ENCODE results near the gene HSPA12A. TPM values are rescaled to one million over a fixed set of nuclear protein-coding genes. Genes with fewer than 3 reads are reported as not detected.

The HSPA12A gene
- polyA plus RNA-seq, 6 donors from 2014 or later, result 0.29 to 2.2 (median 0.51) TPM; not detected in 2

GRCh38 chr10:116625845-116626244 is 116.5 kb downstream of the HSPA12A start:
- no peak overlapping the region for H3K27ac Mint-ChIP-seq

GRCh38 chr10:116621934-116622655 is 120.3 kb downstream of the HSPA12A start:
- Mint-ChIP-seq H3K27ac (no peak overlapping the region), H3K27me3 (peaks cover 13 to 21% (median 19%) of the 10 kb centered on the region in 3 donors), H3K4me3 (no peak overlapping the region), H3K4me1 (no peaks in the 10 kb centered on the region), H3K9me3 (peaks cover 0 to 13% (median 0%) of the 10 kb centered on the region in 7 donors), H3K36me3 (no peaks in the 10 kb centered on the region)
- ATAC-seq (ENCODE audit: low read depth in 2 of 2) (no peak), DNase-seq (no peak)

More at GRCh38 chr10:116625845-116626244, 116.5 kb downstream of the HSPA12A start:
- peaks cover 16 to 37% (median 25%) of the 10 kb centered on the region in 3 donors for H3K27me3 Mint-ChIP-seq
- no peaks in the 10 kb centered on the region for H3K4me1 Mint-ChIP-seq
- H3K4me3 Mint-ChIP-seq, result no peak overlapping the region
- DNase-seq (no peak), ATAC-seq (ENCODE audit: low read depth in 2 of 2) (no peak)
- peaks cover 0 to 9% (median under 1%) of the 10 kb centered on the region in 7 donors for H3K9me3 Mint-ChIP-seq
- H3K36me3 Mint-ChIP-seq, result no peaks in the 10 kb centered on the region

- no peak for ATAC-seq (ENCODE audit: low read depth in 2 of 2)
- Mint-ChIP-seq H3K4me3 (no peak overlapping the region), H3K4me1 (no peaks in the 10 kb centered on the region), H3K9me3 (peaks cover 0 to 13% (median 0%) of the 10 kb centered on the region in 7 donors), H3K27me3 (peaks cover 7 to 18% (median 16%) of the 10 kb centered on the region in 3 donors), H3K36me3 (no peaks in the 10 kb centered on the region), H3K27ac (no peak overlapping the region)
- no peak for DNase-seq
These were observed 120.9 kb downstream of the HSPA12A start for GRCh38 chr10:116621476-116621875.

Other genes starting within 250 kb of the HSPA12A start
- gene PNLIP, start 196.6 kb downstream of the HSPA12A start, polyA plus RNA-seq (ENCODE audit: low read depth in 6 of 6), result not detected
- not detected for gene PNLIPRP1, start 151.6 kb downstream of the HSPA12A start, polyA plus RNA-seq (ENCODE audit: low read depth in 6 of 6)
- gene PNLIPRP2, start 121.6 kb downstream of the HSPA12A start, polyA plus RNA-seq (ENCODE audit: low read depth in 6 of 6), result not detected
- under 1 TPM in 1 of 6 donors, not detected in 5; 0.12 TPM for gene ENO4, start 106.9 kb upstream of the HSPA12A start, polyA plus RNA-seq (ENCODE audit: low read depth in 6 of 6)